ENCODE results near the gene MAP1LC3A. TPM values are rescaled to one million over a fixed set of nuclear protein-coding genes. Genes with fewer than 3 reads are reported as not detected.

The MAP1LC3A gene
- total RNA-seq, 1 experiment from 2014 or later, result not detected

DNA sequence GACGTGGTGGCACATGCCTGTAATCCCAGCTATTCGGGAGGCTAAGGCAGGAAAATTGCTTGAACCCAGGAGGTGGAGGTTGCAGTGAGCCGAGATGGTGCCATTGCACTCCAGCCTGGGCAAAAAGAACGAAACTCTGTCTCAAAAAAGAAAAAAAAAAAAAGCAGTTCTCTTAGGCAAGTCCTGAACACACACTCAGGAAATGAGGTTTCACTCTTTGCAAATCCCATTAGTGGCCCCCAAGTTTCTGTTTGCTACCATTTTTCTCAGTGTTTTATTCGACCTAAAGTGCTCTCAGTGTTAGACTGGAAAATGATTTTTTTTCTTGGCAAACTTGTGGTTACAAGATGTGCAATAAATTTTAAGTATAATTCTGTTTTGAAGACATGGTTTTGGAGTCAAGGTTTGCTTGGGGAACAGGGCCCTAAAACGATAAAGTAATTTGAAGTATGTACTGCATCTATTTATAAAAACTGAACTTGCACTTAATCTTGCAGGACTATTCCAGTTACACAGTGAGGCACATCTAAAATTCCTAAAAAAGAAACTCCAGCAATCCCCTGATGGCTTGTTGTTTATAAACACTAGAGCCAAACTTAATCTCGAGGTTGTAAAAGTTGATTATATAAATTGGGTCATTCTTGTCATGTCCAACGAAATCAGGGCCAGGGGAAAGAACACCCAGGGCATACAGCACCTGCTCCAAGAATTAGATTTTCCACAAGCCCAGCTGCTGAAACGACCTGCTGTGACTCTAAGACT, 42.6 kb downstream of the MAP1LC3A start:
- BruUV-seq (replicated peaks), result no TSS peak
- H3K27ac ChIP-seq, result no peak overlapping the region
- no peaks in the 10 kb centered on the region for H3F3A ChIP-seq (ENCODE audit: insufficient read depth, low read depth)
- H3K79me2 ChIP-seq (ENCODE audit: low read depth), result no peaks in the 10 kb centered on the region
- no peak overlapping the region for H2AFZ ChIP-seq
- intact Hi-C loops (cut with micrococcal nuclease; ENCODE audit: unreplicated experiment), result no loop called here
- no peaks in the 10 kb centered on the region for H3K36me3 ChIP-seq (ENCODE audit: low read depth)
- POLR2A ChIA-PET (ENCODE audit: unreplicated experiment), result no interaction called here
- H4K20me1 ChIP-seq (ENCODE audit: insufficient read depth), result no peaks in the 10 kb centered on the region
- H3K27me3 ChIP-seq (ENCODE audit: insufficient read depth, low read depth), result no peaks in the 10 kb centered on the region
- CTCF ChIA-PET, result no interaction called here
- no peak overlapping the region for H3K4me3 ChIP-seq
- H3K9me2 ChIP-seq (ENCODE audit: insufficient read depth), result no peaks in the 10 kb centered on the region
- no peaks in the 10 kb centered on the region for H3K9me3 ChIP-seq (ENCODE audit: insufficient read depth, low read depth)
- no peak for DNase-seq
- no peaks in the 10 kb centered on the region for H3K4me1 ChIP-seq (replicated peaks; ENCODE audit: insufficient read depth)
- TF ChIP-seq CTCF (conservative IDR thresholded peaks at IDR 0.05) (no peak), EZH2 (IDR thresholded peaks at IDR 0.05; ENCODE audit: low read depth) (no peak)
- H3K4me2 ChIP-seq, result no peak overlapping the region

DNA sequence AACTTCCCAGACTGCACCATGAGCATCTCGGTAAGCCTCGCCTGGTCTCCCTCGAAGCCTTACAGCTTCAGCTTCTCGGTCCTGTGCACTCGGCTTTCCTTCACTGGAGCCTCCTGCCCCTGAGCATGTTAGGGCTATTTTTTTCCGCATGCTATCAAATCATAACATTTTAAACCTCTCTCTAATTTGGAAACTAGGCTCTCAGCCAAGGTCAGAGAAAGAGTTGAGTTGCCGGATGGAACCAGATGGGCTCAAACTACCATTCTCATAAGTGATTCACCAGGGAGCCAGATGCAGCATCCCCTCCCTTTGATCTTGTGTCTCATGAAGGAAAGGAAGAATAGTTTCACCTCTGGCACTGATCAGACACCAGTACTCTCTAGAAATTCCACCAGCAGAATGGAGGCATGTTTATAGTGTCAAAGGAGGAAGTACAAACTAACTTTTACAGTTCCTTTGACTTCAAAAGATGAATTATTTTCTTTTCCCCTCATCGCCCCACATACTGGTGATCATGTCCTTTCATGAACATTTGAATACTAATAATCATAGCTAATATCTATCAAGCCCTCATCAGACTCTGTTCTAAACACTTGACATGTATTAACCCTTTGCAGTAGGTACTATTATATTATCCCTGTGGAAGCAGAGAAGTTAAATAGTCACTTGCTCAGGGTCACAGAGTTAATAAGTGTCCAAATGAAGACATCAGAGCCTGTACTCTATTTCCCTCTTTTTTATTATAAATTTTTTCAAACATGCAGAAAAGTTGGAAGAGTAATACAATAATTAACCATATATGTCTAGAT, 46.7 kb downstream of the MAP1LC3A start:
- no peaks in the 10 kb centered on the region for H3K79me2 ChIP-seq (ENCODE audit: low read depth)
- H3K4me1 ChIP-seq (replicated peaks; ENCODE audit: insufficient read depth), result no peaks in the 10 kb centered on the region
- CTCF ChIA-PET, result no interaction called here
- TF ChIP-seq CTCF (conservative IDR thresholded peaks at IDR 0.05) (no peak), EZH2 (IDR thresholded peaks at IDR 0.05; ENCODE audit: low read depth) (no peak)
- H4K20me1 ChIP-seq (ENCODE audit: insufficient read depth), result no peaks in the 10 kb centered on the region
- no peak overlapping the region for H2AFZ ChIP-seq
- POLR2A ChIA-PET (ENCODE audit: unreplicated experiment), result no interaction called here
- DNase-seq, result no peak
- no peaks in the 10 kb centered on the region for H3K27me3 ChIP-seq (ENCODE audit: insufficient read depth, low read depth)
- H3K4me3 ChIP-seq, result no peak overlapping the region
- intact Hi-C loops (cut with micrococcal nuclease; ENCODE audit: unreplicated experiment), result no loop called here
- H3K9me2 ChIP-seq (ENCODE audit: insufficient read depth), result no peaks in the 10 kb centered on the region
- no TSS peak for BruUV-seq (replicated peaks)
- no peaks in the 10 kb centered on the region for H3K36me3 ChIP-seq (ENCODE audit: low read depth)
- H3K4me2 ChIP-seq, result no peak overlapping the region
- no peaks in the 10 kb centered on the region for H3F3A ChIP-seq (ENCODE audit: insufficient read depth, low read depth)
- no peak overlapping the region for H3K27ac ChIP-seq
- no peaks in the 10 kb centered on the region for H3K9me3 ChIP-seq (ENCODE audit: insufficient read depth, low read depth)

DNA sequence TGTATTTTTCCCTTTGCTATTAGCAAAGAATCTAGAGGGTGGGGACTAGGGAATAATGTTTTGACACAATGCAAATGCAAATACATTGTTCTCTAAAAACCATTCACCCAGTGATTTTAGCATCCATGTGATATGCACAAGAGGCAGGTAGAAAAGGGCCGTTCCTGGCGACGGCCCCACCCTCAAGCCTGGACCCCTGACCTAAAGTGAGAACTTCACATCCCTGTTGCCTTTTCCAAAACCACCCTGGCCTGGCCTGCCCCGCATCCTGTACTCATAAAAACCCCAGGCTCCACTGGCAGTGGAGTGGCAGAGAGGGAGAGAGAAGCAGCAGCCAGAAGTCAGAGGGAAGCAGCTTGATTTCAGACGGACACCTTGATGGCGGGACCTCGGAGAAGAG, 48.5 kb downstream of the MAP1LC3A start:
- CTCF ChIA-PET, result no interaction called here

More for the DNA sequence above, 48.5 kb downstream of the MAP1LC3A start:
- H4K20me1 ChIP-seq (ENCODE audit: insufficient read depth), result no peaks in the 10 kb centered on the region
- TF ChIP-seq CTCF (conservative IDR thresholded peaks at IDR 0.05), result no peak
- no peak for TF ChIP-seq EZH2 (IDR thresholded peaks at IDR 0.05; ENCODE audit: low read depth)
- intact Hi-C loops (cut with micrococcal nuclease; ENCODE audit: unreplicated experiment), result loop anchor here (2.0 kb wide), 1 partner anchor 20 kb away; no protein-coding TSS in a partner anchor
- POLR2A ChIA-PET (ENCODE audit: unreplicated experiment), result no interaction called here
- no peaks in the 10 kb centered on the region for H3F3A ChIP-seq (ENCODE audit: insufficient read depth, low read depth)
- H3K27ac ChIP-seq, result no peak overlapping the region
- no peak overlapping the region for H3K4me2 ChIP-seq
- H3K9me3 ChIP-seq (ENCODE audit: insufficient read depth, low read depth), result no peaks in the 10 kb centered on the region
- H2AFZ ChIP-seq, result no peak overlapping the region
- H3K36me3 ChIP-seq (ENCODE audit: low read depth), result no peaks in the 10 kb centered on the region
- no peak for DNase-seq
- H3K9me2 ChIP-seq (ENCODE audit: insufficient read depth), result no peaks in the 10 kb centered on the region
- no peaks in the 10 kb centered on the region for H3K27me3 ChIP-seq (ENCODE audit: insufficient read depth, low read depth)
- no peak overlapping the region for H3K4me3 ChIP-seq
- no peaks in the 10 kb centered on the region for H3K79me2 ChIP-seq (ENCODE audit: low read depth)
- no peaks in the 10 kb centered on the region for H3K4me1 ChIP-seq (replicated peaks; ENCODE audit: insufficient read depth)
- no TSS peak for BruUV-seq (replicated peaks)

Other genes with a start within 250 kb of the MAP1LC3A start
- 91.6 and 144 TPM in 2 replicates for gene ITCH, start 195.4 kb upstream of the MAP1LC3A start, total RNA-seq (2021)
- gene DYNLRB1, start 42.3 kb upstream of the MAP1LC3A start, total RNA-seq (2021), result 145 and 179 TPM in 2 replicates
- 20.9 and 25.0 TPM in 2 replicates for gene PIGU, start 118.4 kb downstream of the MAP1LC3A start, total RNA-seq (2021)
- 4.4 and 4.9 TPM in 2 replicates for gene TP53INP2, start 145.6 kb downstream of the MAP1LC3A start, total RNA-seq (2021)

Measured in PC-9 (cell line).